NAMALWA (cell line): ENCODE measurements around the gene TIMP3.

ENCODE experiments used
- DNase-seq: peaks from one replicate; pipeline ENCODE4 v3.0.0-alpha.2; 2015; ENCODE audit warnings: low spot score

The TIMP3 gene

DNA sequence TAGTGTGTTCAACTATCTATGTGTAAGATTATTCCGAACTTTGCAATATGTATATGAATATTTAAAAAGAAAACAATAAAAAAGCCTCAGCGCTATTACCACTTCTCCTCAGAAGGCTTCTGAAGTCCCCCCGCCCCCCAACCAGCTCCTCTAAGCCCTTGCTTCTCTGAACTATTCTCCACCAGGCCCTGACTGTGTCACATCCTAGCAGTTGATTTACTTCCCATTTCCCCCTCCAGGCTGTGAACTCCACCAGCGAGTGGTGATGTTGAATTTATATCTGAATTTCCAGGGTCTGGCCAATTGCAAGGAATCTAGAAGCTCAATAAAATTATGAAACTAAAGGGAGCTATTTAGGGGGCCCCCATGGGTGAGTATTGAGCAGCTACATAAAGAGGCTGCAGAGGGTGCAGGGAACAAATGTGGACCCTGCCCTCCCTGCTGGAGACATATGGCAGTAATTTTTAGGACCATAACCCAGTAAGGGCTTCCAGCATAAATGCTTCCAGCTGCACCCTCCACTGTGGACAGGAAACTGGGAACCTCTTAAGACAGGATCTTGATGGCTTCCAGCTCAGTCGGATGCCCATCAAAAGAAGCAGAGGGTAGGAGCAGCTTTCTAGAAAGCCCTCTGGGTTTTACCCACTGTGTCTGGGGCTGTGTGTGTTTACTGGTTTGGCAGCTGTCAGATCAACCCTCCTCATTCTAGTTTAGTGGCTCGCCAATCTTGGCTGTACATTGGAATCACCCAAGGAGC lies 81.4 kb downstream of the TIMP3 start:
- no peak for DNase-seq

DNA sequence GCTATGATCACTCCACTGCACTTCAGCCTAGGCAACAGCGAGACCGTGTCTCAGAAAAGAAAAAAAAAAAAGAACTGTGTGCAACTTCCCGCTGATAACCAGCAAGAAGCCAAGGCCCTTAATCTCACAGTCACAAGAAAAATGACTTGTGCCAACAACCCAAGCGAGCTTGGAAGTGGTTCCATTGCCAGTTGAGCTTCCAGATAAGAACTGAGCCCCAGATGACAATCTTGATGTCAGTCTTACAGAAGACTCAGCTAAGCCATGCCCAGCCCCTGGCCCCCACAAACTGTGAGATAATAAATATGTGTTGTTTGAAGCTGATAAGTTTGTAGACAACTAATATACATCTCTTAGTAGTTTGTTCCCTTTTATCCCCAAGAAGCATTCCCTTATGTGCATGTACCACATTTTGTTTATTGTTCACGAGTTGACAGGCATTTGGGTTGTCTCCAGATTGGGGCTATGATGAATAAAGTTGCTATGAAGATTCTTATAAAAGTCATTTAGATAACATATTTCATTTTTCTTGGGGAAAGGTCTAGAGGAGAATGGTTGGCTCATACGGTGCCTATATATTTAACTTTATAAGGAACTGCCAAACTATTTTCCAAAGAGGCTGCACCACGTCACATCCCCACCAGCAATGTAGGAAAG lies 85.9 kb downstream of the TIMP3 start:
- DNase-seq: no peak

DNA sequence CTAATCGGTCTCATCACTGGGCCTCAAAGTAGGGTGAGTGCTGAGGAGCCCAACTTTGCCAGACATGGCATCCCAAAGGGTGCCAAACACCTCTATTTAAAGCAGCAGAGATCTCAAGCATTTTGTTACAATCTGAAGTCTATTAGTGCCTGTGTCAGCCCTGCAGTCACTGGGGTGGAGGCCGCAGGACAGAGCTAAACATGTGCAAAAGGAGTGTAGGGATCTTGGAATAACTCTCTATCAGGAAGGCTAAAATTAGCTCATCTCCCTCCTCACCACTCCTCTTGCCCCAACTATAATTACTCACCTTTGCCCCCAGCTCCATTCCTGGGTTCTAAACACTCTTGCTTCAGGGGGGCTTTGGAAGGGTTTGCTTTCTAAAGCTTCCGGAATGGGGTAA lies 87.5 kb downstream of the TIMP3 start:
- DNase-seq: no peak

DNA sequence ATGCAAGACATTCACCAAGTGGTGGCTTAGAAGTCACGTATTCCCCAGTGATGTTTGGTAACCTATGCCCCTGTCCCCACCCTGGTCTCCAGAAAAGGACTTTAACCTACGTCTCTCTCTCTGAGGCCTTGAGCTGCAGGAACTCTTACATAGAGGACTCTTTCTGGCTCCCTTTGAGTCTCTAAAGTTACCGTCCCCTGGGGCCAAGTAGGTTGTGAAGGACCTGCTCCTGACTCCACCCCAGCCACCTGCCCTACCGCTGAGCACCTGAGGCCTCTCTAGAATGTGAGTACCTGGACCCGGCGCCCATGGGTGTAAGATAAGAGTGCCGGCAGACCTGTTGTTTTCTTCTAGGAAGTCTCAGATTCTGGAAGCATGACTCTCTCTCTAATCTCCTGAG lies 95.4 kb downstream of the TIMP3 start:
- no peak for DNase-seq

DNA sequence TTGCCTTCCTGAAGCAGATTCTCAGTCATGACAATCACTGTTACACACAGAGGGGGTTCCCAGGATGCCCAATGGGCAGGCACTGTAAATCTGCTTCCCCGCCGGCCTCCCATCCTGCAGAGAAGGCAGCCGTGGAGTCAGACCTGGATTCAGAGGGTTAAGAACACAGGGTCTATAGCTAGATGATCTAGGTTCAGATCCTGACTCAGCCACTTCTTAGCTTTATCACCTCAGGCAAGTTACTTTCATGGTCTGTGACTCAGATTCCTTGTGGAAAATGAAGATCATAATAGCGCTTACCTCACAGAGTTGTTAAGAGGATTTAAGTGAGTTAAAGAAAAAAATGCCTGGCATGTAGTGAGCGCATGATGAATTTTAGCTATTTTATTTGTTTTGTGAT lies 95.9 kb downstream of the TIMP3 start:
- no peak for DNase-seq

DNA sequence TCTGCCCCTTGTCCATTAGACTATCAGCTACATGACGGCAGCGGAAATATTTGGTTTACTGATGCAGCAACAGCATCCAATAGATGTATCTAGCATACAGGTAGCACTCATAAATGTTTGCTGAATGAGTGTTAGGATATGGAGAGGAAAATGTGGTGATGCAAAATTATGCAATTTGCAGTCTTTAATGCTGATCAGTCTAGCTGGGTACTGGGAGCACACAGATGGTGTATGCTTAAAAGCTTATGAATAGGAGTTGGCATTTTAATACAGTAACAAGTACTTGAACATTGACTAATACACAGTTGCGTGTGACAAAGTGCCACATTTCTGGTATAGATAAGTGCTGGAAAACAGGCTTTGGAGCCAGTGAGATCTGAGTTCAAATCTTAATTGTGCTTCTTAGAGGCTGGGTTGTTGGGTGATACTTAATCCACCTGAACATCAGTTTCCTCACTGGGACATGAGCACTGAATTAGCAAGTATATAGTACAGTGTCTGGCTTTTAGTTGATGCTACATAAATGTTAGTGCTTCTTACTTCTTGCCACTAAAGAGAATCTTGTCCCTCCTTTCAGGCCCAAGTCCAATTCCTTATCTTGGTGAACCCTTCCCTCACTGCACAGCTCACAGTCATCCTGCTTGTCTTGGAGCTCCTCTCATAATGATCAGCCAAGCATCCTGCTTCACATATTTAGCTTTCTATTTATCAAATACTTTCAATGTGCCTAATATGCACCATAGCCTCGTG lies 99.6 kb downstream of the TIMP3 start:
- no peak for DNase-seq

DNA sequence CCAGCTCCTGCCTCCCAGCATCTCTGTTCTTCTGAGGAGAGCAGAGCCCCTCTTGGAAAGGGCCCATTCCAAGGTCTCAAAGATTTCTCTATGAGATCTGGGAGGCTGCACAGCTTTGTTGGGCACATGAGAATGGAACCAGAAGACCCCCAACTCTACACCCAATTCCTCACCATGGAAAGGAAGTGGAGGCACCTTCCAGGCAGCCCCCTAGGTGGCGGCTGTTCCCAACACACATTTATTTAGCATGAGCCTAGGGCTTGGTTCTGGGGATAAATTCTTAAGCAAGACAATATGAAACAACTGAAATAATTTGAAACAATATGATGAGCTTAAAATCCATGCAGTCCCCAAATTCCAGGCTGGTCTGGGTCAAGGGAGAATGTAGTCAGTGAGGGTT lies 100.4 kb downstream of the TIMP3 start:
- no peak for DNase-seq

DNA sequence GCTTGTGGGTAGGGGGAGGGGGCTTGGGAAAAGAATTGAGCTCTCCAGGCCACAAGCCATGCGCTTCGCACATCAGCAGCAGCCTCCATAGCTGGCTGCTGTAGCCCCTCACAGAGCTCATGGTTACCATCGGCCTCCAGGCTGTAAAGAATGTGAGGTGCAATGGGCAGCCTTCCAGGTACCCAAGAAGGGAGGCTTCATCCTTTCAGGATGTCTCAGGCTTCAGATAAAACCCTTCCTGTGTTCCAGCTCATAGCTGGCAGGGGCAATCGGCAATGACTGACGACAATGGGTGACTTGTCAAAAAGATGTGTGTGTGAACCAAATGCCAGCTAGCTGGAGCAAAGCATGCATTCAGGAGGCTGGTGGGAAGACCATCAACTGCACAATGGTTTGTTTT lies 102.0 kb downstream of the TIMP3 start:
- DNase-seq: no peak

DNA sequence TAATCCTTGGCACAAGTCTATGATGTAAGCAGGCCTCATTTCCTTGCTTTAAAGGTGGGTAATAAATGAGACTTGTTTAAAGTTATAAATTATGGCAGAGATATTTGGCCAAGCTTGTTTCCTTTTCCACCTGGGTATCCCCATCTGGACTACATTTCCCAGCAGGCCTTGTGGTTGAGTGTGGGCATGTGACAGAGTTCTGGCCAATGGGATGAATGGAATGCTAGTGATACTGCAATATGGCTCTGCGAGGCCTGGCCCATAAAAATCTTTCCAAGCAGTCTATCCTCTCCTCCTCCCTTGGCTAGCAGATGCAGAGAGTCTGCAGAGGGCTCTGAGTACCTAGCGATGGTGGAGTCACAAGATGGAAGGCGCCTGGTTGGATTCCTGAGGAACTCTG lies 102.5 kb downstream of the TIMP3 start:
- peak; percentile 63 for DNase-seq

DNA sequence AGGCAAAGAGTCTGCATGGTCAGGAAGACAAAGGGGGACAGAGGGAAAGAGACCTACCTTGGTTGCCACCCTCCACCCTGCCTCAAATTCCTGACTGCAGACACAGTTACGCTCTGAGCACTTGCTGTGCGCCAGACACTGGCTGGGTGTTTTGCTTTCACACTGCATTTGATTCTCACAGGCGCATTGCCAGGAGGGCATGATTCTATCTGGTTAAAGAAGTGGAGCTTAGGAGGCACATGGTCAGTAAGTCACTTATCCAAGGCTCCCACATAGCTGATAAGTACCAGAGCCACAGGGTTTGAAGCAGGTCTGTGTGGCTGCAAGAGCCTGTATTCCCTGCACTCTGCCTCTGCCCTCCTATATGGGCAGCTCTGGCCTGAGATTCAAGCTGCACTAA lies 103.9 kb downstream of the TIMP3 start:
- no peak for DNase-seq

DNA sequence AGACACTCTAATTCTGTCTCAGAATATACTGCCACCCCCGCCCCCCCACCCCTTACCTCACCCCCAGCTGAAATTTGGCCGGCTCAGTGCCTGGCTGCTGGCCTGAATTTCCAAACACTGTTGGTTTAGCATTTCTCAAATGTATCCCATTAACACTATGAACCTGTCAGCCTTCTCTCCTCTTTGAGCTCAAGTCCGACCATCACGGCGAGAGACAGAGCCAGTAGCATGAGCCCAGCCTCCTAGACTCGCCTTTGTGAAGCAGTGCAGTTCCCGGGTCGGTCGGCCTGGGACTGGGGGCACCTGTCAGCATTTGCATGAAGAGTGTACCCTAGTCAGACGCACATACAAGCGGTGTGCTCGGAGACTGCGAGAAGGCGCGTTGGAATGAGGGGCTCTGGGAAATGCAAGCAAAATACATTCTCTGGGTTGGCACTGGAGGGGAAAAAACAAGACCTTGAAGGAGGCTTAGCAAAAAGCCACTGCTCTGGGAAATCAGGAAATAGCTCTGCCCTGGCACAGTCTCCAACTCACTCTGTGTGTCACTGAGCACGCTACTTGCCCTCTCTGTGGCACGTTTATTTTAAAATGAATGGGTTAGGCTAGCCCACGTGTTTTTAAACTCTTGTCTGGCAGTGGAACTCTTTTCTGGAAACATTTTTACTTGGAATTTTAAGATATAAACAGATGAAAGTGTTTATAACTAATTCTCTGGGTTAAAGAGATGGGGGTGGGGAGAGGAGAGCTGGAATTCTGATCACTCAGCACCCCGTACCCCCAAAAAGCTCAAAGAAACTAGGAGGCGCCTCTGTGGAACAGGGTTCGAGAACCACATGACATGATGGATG lies 108.3 kb downstream of the TIMP3 start:
- no peak for DNase-seq

DNA sequence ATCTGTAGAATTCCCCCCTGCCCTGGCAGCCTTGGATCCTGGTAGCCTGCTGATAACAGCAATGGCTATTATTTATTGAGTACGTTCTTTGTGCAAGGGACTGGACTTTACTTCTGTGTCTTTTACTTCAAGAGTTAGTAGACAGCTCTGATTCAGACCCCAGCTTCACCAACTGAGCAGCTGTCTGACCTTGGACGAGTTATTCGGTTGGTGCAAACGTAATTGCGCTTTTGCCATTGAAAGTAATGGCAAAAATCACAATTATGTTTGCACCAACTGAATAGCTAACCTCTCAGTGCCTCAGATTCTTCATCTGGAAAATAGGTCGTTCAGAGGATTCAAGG lies 108.9 kb downstream of the TIMP3 start:
- no peak for DNase-seq

DNA sequence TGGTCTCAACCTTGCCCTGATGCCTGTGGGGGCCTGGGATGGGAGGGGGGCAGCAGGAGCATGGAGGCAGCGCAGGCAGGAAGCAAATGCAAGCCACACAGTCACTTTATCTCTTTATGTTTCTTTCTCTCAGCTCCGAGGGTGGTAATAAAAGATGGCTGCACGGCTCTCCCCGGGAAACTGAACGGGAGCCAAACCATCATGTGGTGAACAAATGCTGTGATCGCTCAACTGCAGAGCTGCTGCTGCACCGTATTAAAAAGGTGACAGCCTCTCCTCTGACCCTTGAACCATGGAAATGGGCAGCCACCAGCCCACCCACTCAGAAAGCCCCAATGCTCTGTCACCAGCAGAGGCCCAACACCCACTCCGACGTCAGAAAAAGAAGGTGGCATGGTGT lies 110.0 kb downstream of the TIMP3 start:
- DNase-seq: no peak
